H1 (cell line): ENCODE results near the gene MCM8. TPM values are rescaled to one million over a fixed set of nuclear protein-coding genes. Genes with fewer than 3 reads are reported as not detected.

ENCODE experiments used
- ASH2L ChIP-seq: fragments of 200-600, 300-600 bp; sonication (generic); IDR thresholded peaks from one replicate; pipeline ENCODE4 v1.7.1; 2017; ENCODE audit warnings: low read length
- CHD2 ChIP-seq: IDR thresholded peaks from 2 replicates; pipeline ENCODE4 v1.6.1; 2012; ENCODE audit warnings: low read length, improper control_type of control experiment
- EZH2 ChIP-seq: fragments of 200-600 bp; sonication (generic); IDR thresholded peaks from 2 replicates; pipeline ENCODE4 v1.7.1; 2012; ENCODE audit warnings: low read depth, mild to moderate bottlenecking, moderate library complexity, low read length, inconsistent platforms; ENCODE audit not compliant: severe bottlenecking
- MAFK ChIP-seq: IDR thresholded peaks from 2 replicates; pipeline ENCODE4 v1.6.1; 2012; ENCODE audit warnings: low read depth, mild to moderate bottlenecking, improper control_type of control experiment, low read length
- NRF1 ChIP-seq: IDR thresholded peaks from 2 replicates; pipeline ENCODE4 v1.6.1; 2011; ENCODE audit warnings: mild to moderate bottlenecking, low read depth, low read length, improper control_type of control experiment
- SP1 ChIP-seq: IDR thresholded peaks from 2 replicates; pipeline ENCODE4 v1.6.1; 2011; ENCODE audit warnings: low read depth, low read length
- TAF7 ChIP-seq: optimal IDR thresholded peaks from 2 replicates; pipeline ENCODE3; 2011; ENCODE audit warnings: low read depth, mild to moderate bottlenecking, inconsistent platforms, low read length, moderate library complexity, borderline replicate concordance
- YY1 ChIP-seq: IDR thresholded peaks from 2 replicates; pipeline ENCODE4 v1.6.1; 2011; ENCODE audit warnings: low read depth, mild to moderate bottlenecking, low read length
- polyA plus RNA-seq, 7 experiments: library from polyadenylated mRNA; depleted of rRNA in 3 of 7; stranded (reverse) in 5 of 7; unstranded in 2 of 7; fragments of >200 nt in 5 of 7; fragments of 200-250 nt in 2 of 7; gene quantifications; 1 replicate in 5 of 7; 2 replicates in 1 of 7; 4 replicates in 1 of 7; pipeline versions ENCODE4 v1.2.1 to v1.2.3, GENCODE V29; 2011 to 2013; ENCODE audit warnings: missing spikeins in 2 of 7, mixed read lengths in 2 of 7
- total RNA-seq: library from RNA; stranded (reverse); fragmentation: NEBNext Ultra II Directional; extraction: Animal tissue kit (Norgen Biotek cat#: 25700); gene quantifications from 2 replicates; pipeline ENCODE4 v1.2.1, GENCODE V29; 2021
- TF ChIP-seq, protein P1 (sequence below): fragments of 300-600 bp; sonication (generic); IDR thresholded peaks from 2 replicates; pipeline ENCODE4 v1.7.1; 2012; ENCODE audit warnings: low read length, moderate library complexity, mild to moderate bottlenecking, inconsistent platforms; ENCODE audit not compliant: insufficient replicate concordance

Gene MCM8
- total and polyA plus RNA-seq, 2 of the 8 experiments (the other 6 are each of a cell fraction or from before 2014, with no cell fraction given) = 7.1 to 31.9 TPM

- TF ChIP-seq, protein P1, sequence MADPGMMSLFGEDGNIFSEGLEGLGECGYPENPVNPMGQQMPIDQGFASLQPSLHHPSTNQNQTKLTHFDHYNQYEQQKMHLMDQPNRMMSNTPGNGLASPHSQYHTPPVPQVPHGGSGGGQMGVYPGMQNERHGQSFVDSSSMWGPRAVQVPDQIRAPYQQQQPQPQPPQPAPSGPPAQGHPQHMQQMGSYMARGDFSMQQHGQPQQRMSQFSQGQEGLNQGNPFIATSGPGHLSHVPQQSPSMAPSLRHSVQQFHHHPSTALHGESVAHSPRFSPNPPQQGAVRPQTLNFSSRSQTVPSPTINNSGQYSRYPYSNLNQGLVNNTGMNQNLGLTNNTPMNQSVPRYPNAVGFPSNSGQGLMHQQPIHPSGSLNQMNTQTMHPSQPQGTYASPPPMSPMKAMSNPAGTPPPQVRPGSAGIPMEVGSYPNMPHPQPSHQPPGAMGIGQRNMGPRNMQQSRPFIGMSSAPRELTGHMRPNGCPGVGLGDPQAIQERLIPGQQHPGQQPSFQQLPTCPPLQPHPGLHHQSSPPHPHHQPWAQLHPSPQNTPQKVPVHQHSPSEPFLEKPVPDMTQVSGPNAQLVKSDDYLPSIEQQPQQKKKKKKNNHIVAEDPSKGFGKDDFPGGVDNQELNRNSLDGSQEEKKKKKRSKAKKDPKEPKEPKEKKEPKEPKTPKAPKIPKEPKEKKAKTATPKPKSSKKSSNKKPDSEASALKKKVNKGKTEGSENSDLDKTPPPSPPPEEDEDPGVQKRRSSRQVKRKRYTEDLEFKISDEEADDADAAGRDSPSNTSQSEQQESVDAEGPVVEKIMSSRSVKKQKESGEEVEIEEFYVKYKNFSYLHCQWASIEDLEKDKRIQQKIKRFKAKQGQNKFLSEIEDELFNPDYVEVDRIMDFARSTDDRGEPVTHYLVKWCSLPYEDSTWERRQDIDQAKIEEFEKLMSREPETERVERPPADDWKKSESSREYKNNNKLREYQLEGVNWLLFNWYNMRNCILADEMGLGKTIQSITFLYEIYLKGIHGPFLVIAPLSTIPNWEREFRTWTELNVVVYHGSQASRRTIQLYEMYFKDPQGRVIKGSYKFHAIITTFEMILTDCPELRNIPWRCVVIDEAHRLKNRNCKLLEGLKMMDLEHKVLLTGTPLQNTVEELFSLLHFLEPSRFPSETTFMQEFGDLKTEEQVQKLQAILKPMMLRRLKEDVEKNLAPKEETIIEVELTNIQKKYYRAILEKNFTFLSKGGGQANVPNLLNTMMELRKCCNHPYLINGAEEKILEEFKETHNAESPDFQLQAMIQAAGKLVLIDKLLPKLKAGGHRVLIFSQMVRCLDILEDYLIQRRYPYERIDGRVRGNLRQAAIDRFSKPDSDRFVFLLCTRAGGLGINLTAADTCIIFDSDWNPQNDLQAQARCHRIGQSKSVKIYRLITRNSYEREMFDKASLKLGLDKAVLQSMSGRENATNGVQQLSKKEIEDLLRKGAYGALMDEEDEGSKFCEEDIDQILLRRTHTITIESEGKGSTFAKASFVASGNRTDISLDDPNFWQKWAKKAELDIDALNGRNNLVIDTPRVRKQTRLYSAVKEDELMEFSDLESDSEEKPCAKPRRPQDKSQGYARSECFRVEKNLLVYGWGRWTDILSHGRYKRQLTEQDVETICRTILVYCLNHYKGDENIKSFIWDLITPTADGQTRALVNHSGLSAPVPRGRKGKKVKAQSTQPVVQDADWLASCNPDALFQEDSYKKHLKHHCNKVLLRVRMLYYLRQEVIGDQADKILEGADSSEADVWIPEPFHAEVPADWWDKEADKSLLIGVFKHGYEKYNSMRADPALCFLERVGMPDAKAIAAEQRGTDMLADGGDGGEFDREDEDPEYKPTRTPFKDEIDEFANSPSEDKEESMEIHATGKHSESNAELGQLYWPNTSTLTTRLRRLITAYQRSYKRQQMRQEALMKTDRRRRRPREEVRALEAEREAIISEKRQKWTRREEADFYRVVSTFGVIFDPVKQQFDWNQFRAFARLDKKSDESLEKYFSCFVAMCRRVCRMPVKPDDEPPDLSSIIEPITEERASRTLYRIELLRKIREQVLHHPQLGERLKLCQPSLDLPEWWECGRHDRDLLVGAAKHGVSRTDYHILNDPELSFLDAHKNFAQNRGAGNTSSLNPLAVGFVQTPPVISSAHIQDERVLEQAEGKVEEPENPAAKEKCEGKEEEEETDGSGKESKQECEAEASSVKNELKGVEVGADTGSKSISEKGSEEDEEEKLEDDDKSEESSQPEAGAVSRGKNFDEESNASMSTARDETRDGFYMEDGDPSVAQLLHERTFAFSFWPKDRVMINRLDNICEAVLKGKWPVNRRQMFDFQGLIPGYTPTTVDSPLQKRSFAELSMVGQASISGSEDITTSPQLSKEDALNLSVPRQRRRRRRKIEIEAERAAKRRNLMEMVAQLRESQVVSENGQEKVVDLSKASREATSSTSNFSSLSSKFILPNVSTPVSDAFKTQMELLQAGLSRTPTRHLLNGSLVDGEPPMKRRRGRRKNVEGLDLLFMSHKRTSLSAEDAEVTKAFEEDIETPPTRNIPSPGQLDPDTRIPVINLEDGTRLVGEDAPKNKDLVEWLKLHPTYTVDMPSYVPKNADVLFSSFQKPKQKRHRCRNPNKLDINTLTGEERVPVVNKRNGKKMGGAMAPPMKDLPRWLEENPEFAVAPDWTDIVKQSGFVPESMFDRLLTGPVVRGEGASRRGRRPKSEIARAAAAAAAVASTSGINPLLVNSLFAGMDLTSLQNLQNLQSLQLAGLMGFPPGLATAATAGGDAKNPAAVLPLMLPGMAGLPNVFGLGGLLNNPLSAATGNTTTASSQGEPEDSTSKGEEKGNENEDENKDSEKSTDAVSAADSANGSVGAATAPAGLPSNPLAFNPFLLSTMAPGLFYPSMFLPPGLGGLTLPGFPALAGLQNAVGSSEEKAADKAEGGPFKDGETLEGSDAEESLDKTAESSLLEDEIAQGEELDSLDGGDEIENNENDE = no peak
- no peak for TF ChIP-seq ASH2L
- no peak for TF ChIP-seq EZH2
- TF ChIP-seq SP1 = no peak
- TF ChIP-seq YY1 = no peak
- no peak for TF ChIP-seq MAFK
- TF ChIP-seq CHD2 = no peak
- TF ChIP-seq NRF1 = no peak
- no peak for TF ChIP-seq TAF7
Observed at GRCh38 chr20:6046432-6046831, 96.0 kb downstream of the MCM8 start (continued).
